ENCODE data around the gene AIG1.

GRCh38 chr6:143241911-143242310, 181.2 kb downstream of the AIG1 start:
- TF ChIP-seq ZNF7 (CRISPR knock-in tag; IDR thresholded peaks at IDR 0.05) (no peak), ZNF572 (CRISPR knock-in tag; IDR thresholded peaks at IDR 0.05) (no peak), POLR2A (IDR thresholded peaks at IDR 0.05; ENCODE audit: insufficient read depth in 1 of 2, low read depth in 2 of 2, low read length in 2 of 2) (no peak), CTCF (CRISPR knock-in tag; IDR thresholded peaks at IDR 0.05) (no peak), MYNN (CRISPR knock-in tag; IDR thresholded peaks at IDR 0.05; ENCODE audit: low read depth) (no peak), E2F1 (CRISPR knock-in tag; IDR thresholded peaks at IDR 0.05) (no peak), KAT2B (IDR thresholded peaks at IDR 0.05; ENCODE audit: borderline replicate concordance, low read depth, low read length) (no peak), GABPB1 (CRISPR knock-in tag; IDR thresholded peaks at IDR 0.05) (no peak), TBP (CRISPR knock-in tag; IDR thresholded peaks at IDR 0.05) (no peak), SPEN (CRISPR knock-in tag; IDR thresholded peaks at IDR 0.05; ENCODE audit: low read depth) (no peak), SMAD9 (CRISPR knock-in tag; IDR thresholded peaks at IDR 0.05) (no peak), EZH2 (conservative IDR thresholded peaks at IDR 0.05; ENCODE audit: low read depth, low read length) (no peak)
- TF ChIP-seq, protein P1, sequence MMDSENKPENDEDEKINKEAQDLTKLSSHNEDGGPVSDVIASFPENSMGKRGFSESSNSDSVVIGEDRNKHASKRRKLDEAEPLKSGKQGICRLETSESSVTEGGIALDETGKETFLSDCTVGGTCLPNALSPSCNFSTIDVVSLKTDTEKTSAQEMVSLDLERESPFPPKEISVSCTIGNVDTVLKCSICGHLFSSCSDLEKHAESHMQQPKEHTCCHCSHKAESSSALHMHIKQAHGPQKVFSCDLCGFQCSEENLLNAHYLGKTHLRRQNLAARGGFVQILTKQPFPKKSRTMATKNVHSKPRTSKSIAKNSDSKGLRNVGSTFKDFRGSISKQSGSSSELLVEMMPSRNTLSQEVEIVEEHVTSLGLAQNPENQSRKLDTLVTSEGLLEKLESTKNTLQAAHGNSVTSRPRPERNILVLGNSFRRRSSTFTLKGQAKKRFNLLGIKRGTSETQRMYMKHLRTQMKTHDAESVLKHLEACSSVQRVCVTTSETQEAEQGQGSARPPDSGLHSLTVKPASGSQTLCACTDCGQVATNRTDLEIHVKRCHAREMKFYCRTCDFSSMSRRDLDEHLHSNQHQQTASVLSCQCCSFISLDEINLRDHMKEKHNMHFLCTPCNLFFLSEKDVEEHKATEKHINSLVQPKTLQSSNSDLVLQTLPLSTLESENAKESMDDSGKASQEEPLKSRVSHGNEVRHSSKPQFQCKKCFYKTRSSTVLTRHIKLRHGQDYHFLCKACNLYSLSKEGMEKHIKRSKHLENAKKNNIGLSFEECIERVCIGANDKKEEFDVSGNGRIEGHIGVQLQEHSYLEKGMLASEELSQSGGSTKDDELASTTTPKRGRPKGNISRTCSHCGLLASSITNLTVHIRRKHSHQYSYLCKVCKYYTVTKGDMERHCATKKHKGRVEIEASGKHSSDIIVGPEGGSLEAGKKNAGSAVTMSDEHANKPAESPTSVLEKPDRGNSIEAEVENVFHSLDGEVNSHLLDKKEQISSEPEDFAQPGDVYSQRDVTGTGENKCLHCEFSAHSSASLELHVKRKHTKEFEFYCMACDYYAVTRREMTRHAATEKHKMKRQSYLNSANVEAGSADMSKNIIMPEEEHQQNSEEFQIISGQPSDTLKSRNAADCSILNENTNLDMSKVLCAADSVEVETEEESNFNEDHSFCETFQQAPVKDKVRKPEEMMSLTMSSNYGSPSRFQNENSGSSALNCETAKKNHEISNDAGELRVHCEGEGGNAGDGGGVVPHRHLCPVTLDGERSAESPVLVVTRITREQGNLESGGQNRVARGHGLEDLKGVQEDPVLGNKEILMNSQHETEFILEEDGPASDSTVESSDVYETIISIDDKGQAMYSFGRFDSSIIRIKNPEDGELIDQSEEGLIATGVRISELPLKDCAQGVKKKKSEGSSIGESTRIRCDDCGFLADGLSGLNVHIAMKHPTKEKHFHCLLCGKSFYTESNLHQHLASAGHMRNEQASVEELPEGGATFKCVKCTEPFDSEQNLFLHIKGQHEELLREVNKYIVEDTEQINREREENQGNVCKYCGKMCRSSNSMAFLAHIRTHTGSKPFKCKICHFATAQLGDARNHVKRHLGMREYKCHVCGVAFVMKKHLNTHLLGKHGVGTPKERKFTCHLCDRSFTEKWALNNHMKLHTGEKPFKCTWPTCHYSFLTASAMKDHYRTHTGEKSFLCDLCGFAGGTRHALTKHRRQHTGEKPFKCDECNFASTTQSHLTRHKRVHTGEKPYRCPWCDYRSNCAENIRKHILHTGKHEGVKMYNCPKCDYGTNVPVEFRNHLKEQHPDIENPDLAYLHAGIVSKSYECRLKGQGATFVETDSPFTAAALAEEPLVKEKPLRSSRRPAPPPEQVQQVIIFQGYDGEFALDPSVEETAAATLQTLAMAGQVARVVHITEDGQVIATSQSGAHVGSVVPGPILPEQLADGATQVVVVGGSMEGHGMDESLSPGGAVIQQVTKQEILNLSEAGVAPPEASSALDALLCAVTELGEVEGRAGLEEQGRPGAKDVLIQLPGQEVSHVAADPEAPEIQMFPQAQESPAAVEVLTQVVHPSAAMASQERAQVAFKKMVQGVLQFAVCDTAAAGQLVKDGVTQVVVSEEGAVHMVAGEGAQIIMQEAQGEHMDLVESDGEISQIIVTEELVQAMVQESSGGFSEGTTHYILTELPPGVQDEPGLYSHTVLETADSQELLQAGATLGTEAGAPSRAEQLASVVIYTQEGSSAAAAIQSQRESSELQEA (CRISPR knock-in tag; IDR thresholded peaks at IDR 0.05; ENCODE audit: not compliant biosample characterization), result no peak

Measured in HepG2 (cell line).